HFF-Myc (cell line): ENCODE data around the gene PDIA5.

Experiments used
- DNase-seq: peaks from one replicate; pipeline ENCODE4 v3.0.0-alpha.2; 2011; ENCODE audit warnings: low read depth; ENCODE audit errors: extremely low read depth
- H3K4me3 ChIP-seq: replicated peaks from 2 replicates; pipeline ENCODE4 v1.5.1; 2011; ENCODE audit warnings: low read depth, mild to moderate bottlenecking, control low read depth, low read length
- TF ChIP-seq, protein P1 (sequence below): IDR thresholded peaks from 2 replicates; pipeline ENCODE4 v1.5.1; 2012; ENCODE audit warnings: mild to moderate bottlenecking, low read depth, low read length, control low read depth; ENCODE audit errors: missing control alignments

Gene PDIA5

DNA sequence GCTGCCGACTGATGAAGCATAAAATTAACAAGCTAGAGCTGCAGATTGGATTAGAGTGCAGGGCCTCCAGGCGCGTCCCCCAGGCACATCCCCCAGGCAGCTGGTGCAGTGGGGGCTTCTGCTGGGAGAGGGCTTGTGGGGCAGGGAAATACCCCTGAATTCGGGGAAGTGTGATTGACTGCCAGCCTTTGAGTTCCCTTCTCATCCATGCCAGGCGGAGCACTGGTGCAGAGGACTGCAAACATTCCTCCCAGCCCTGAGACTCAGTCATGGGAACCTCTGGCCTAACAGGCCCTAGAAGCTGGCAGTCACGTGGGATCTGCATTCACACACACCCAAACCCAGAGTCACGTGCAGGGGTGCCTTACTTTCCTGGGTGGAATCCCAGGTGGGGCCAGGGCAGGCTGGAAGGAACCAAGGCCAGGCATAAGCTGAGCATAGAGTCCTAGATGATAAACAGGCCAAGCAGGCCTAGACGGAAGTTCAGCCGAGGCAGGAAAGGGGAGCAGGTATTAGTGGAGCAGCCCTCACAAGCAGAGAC, 88.7 kb downstream of the PDIA5 start:
- H3K4me3 ChIP-seq, result no peak overlapping the region
- TF ChIP-seq, protein P1, sequence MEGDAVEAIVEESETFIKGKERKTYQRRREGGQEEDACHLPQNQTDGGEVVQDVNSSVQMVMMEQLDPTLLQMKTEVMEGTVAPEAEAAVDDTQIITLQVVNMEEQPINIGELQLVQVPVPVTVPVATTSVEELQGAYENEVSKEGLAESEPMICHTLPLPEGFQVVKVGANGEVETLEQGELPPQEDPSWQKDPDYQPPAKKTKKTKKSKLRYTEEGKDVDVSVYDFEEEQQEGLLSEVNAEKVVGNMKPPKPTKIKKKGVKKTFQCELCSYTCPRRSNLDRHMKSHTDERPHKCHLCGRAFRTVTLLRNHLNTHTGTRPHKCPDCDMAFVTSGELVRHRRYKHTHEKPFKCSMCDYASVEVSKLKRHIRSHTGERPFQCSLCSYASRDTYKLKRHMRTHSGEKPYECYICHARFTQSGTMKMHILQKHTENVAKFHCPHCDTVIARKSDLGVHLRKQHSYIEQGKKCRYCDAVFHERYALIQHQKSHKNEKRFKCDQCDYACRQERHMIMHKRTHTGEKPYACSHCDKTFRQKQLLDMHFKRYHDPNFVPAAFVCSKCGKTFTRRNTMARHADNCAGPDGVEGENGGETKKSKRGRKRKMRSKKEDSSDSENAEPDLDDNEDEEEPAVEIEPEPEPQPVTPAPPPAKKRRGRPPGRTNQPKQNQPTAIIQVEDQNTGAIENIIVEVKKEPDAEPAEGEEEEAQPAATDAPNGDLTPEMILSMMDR, result no peak
- DNase-seq, result no peak

DNA sequence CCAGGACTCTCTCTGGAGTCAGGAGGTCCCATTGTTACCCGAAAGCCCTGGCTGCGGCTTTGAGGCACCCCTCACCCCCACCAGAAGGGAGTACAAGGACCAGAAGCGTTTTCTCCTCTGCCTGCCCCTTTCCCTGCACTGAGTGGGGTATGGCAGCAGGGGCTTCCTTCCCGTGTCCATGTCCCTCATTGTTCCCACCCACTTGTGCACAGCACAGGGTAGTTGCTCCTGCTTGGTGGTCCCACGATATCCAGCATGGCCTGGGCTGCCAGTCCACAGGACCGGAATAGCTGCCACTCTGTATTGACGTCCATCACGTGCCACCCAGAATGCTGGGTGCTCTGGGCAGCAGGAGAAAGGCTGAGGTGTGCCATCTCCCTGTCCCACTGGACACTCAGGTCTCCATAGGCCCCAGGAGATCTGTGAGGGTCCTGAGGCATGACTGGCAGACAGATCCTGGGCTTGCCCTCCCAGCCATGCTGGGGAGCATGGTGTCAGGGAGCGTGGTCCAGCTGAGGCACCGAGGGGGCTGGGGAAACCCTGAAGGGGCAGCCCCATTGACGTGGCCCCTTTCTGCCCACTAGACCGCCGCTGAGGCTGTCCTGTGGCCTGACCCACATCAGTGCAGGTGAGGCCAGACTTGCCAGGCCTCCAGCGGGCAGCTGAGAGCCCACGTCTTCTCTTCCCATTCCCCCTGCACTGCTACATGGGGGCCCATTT, 89.6 kb downstream of the PDIA5 start:
- no peak for DNase-seq
- TF ChIP-seq, protein P1, result no peak
- no peak overlapping the region for H3K4me3 ChIP-seq

- H3K4me3 ChIP-seq, result no peak overlapping the region
- TF ChIP-seq, protein P1, result no peak
- no peak for DNase-seq
Observed at GRCh38 chr3:123157209-123157597, 90.4 kb downstream of the PDIA5 start.

DNA sequence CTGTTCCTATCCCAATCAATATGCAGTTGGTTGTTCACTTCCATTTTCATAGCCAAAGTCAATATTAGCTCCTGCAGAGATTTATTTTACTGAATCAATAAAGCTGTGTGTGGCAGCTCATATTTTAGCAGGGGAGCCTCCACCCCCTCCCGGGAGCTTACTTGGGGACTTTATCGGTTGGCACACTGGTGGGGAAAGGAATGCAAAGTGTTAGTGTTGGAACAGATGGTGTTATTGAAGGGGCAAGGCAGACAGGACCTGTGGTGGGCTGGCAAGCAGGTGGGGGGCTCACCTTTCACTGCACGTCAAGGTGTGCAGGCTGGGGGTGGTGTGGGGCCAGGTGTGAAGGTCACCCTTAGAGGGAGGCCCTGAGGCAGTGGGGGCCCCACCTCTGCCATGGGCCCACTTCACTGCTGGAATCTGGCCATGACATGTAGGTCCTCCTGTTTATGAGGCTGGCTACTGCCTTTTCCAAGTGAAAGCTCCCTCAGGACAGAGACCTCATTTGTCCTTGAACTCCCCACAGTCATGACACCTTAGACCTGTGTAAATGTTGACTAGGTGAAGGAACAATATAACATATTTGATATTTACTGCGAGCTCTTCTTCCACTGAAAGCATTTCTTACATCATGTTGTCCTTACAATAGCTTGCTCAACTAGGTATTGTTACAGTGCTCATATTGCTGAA, 90.9 kb downstream of the PDIA5 start:
- DNase-seq, result no peak
- TF ChIP-seq, protein P1, result no peak
- no peak overlapping the region for H3K4me3 ChIP-seq

DNA sequence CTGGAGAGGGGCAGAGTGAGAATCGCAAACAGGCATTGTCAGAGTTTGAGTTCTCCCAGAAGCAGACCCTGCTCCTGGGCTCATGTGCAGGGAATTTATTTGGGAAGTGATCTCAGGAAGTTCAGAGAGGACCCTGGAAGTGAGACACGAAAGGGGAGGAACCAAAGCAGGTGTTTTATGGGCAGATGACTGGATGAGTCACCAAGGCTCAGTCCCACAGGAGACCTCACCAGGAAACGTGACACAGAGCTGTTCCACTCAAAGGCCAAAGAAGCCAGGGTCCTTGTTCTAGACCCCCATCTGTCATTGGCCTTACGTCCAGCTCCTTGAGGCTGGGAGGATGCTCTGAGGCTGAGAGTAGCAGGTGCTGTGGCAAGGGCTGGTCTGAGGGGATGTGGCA, 91.5 kb downstream of the PDIA5 start:
- TF ChIP-seq, protein P1, result no peak
- DNase-seq, result no peak
- no peak overlapping the region for H3K4me3 ChIP-seq

DNA sequence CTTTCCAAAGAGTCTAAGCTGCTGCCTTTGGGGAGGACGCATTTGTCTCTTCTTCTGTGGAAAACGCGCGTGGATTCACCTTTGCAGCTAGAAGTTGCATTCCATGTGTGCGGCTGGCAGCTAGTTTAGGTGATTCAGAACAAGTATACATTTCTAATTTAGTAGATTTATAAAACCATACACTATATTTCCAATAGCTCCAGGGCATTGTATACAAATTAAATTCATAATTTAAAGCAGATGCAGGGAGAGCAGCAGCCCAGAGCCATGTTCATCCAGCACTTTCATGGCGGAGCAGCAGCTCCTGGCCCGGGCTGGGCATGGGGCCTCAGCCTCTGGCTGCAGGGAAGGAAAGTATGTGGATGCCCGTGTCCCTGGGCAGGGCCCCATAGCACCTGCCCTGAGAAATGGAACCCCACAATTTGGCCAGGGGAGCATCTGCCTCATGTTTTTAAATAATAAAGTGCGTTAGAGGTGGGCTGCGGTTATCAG, 92.1 kb downstream of the PDIA5 start:
- TF ChIP-seq, protein P1, result no peak
- DNase-seq, result no peak

More for the DNA sequence above, 92.1 kb downstream of the PDIA5 start:
- no peak overlapping the region for H3K4me3 ChIP-seq
